Activated naive CD8-positive, alpha-beta T cell treated with anti-CD3 and anti-CD28 coated beads, Interleukin-2, amount 10 ng/mL, durations not matched to agents 7 days and 5 days (primary cell): ENCODE measurements around the gene CBFA2T3. TPM values are rescaled to one million over a fixed set of nuclear protein-coding genes. Genes with fewer than 3 reads are reported as not detected.

Experiments used
- ATAC-seq: fragments of 150-1000 bp; cut with Tn5 transposase; one replicate; pipeline ENCODE4 v1.10.0; 2021; ENCODE audit warnings: low read depth, moderate library complexity
- POLR2A ChIA-PET: fragments of 350-600 bp; sonication (Branson Sonifier 250); formaldehyde crosslinking; loops from one replicate; lab custom pipeline; 2021; ENCODE audit warnings: antibody characterized with exemption; lab: Charles Lee
- DNase-seq: peaks from one replicate; pipeline ENCODE4 v3.0.0; 2021
- H3K27ac Mint-ChIP-seq: one replicate; pipeline ENCODE4 v1.8.0; 2022; ENCODE audit warnings: mild to moderate bottlenecking, mixed read lengths
- H3K27me3 Mint-ChIP-seq: one replicate; pipeline ENCODE4 v1.8.0; 2022; ENCODE audit warnings: mild to moderate bottlenecking, moderate library complexity, mixed read lengths
- H3K36me3 Mint-ChIP-seq: one replicate; pipeline ENCODE4 v1.8.0; 2021; ENCODE audit warnings: mild to moderate bottlenecking, mixed read lengths
- H3K4me1 Mint-ChIP-seq: one replicate; pipeline ENCODE4 v1.8.0; 2021; ENCODE audit warnings: mixed read lengths
- H3K4me3 Mint-ChIP-seq: one replicate; pipeline ENCODE4 v1.8.0; 2022; ENCODE audit warnings: mild to moderate bottlenecking, moderate library complexity, mixed read lengths
- H3K9me3 Mint-ChIP-seq: one replicate; pipeline ENCODE4 v1.8.0; 2021; ENCODE audit warnings: mixed read lengths
- total RNA-seq, 2 experiments: library from RNA; stranded (reverse); gene quantifications; one replicate each; pipeline ENCODE4 v1.2.3, GENCODE V29; 2021

The CBFA2T3 gene
- total RNA-seq, 2 experiments from 2014 or later: 0.08 to 0.26 TPM

GRCh38 chr16:88913001-88913612 is 63.9 kb downstream of the CBFA2T3 start:
- no peak for ATAC-seq
- H3K27me3 Mint-ChIP-seq: no peaks in the 10 kb centered on the region

GRCh38 chr16:88912556-88912955 is 64.5 kb downstream of the CBFA2T3 start:
- POLR2A ChIA-PET: no interaction called here
- Mint-ChIP-seq H3K27ac (no peak overlapping the region), H3K4me3 (no peak overlapping the region)

More at GRCh38 chr16:88913001-88913612, 63.9 kb downstream of the CBFA2T3 start:
- POLR2A ChIA-PET: no interaction called here
- Mint-ChIP-seq H3K36me3 (no peaks in the 10 kb centered on the region), H3K4me3 (no peak overlapping the region), H3K27ac (no peak overlapping the region), H3K4me1 (no peaks in the 10 kb centered on the region), H3K9me3 (peaks cover 2% of the 10 kb centered on the region)
- DNase-seq: no peak

GRCh38 chr16:88911946-88912310 is 65.1 kb downstream of the CBFA2T3 start:
- no peak for DNase-seq
- Mint-ChIP-seq H3K27ac (no peak overlapping the region), H3K9me3 (peaks cover 2% of the 10 kb centered on the region), H3K4me1 (no peaks in the 10 kb centered on the region), H3K27me3 (no peaks in the 10 kb centered on the region), H3K36me3 (no peaks in the 10 kb centered on the region), H3K4me3 (no peak overlapping the region)
- no peak for ATAC-seq
- POLR2A ChIA-PET: no interaction called here

More at GRCh38 chr16:88912556-88912955, 64.5 kb downstream of the CBFA2T3 start:
- H3K4me1 Mint-ChIP-seq: no peaks in the 10 kb centered on the region
- H3K9me3 Mint-ChIP-seq: peaks cover 2% of the 10 kb centered on the region
- H3K27me3 Mint-ChIP-seq: no peaks in the 10 kb centered on the region
- no peaks in the 10 kb centered on the region for H3K36me3 Mint-ChIP-seq
- ATAC-seq (no peak), DNase-seq (no peak)

GRCh38 chr16:88911136-88911945 is 65.7 kb downstream of the CBFA2T3 start:
- Mint-ChIP-seq H3K36me3 (no peaks in the 10 kb centered on the region), H3K27ac (no peak overlapping the region), H3K27me3 (no peaks in the 10 kb centered on the region), H3K4me1 (no peaks in the 10 kb centered on the region), H3K4me3 (no peak overlapping the region), H3K9me3 (peaks cover 2% of the 10 kb centered on the region)
- ATAC-seq (no peak), DNase-seq (no peak)
- POLR2A ChIA-PET: no interaction called here

- no peak for ATAC-seq
- no peak for DNase-seq
- Mint-ChIP-seq H3K27me3 (no peaks in the 10 kb centered on the region), H3K36me3 (no peaks in the 10 kb centered on the region), H3K4me1 (no peaks in the 10 kb centered on the region), H3K4me3 (no peak overlapping the region), H3K9me3 (peaks cover 2% of the 10 kb centered on the region), H3K27ac (no peak overlapping the region)
- POLR2A ChIA-PET: no interaction called here
Measured at GRCh38 chr16:88910284-88911135, 66.5 kb downstream of the CBFA2T3 start.

- no peak for ATAC-seq
- no peaks in the 10 kb centered on the region for H3K27me3 Mint-ChIP-seq
Measured at GRCh38 chr16:88909431-88910210, 67.4 kb downstream of the CBFA2T3 start.

GRCh38 chr16:88908307-88908706 is 68.7 kb downstream of the CBFA2T3 start:
- no peak overlapping the region for H3K27ac Mint-ChIP-seq
- POLR2A ChIA-PET: no interaction called here
- H3K27me3 Mint-ChIP-seq: no peaks in the 10 kb centered on the region
- H3K36me3 Mint-ChIP-seq: no peaks in the 10 kb centered on the region
- H3K4me1 Mint-ChIP-seq: peaks cover 2% of the 10 kb centered on the region
- no peak overlapping the region for H3K4me3 Mint-ChIP-seq
- no peak for DNase-seq
- ATAC-seq: no peak
- H3K9me3 Mint-ChIP-seq: no peaks in the 10 kb centered on the region

More at GRCh38 chr16:88909431-88910210, 67.4 kb downstream of the CBFA2T3 start:
- no peak for DNase-seq
- Mint-ChIP-seq H3K4me3 (no peak overlapping the region), H3K36me3 (no peaks in the 10 kb centered on the region), H3K27ac (no peak overlapping the region), H3K9me3 (peaks cover 2% of the 10 kb centered on the region), H3K4me1 (peaks cover 2% of the 10 kb centered on the region)
- POLR2A ChIA-PET: no interaction called here

GRCh38 chr16:88907768-88908167 is 69.2 kb downstream of the CBFA2T3 start:
- no peaks in the 10 kb centered on the region for H3K27me3 Mint-ChIP-seq
- POLR2A ChIA-PET: no interaction called here
- ATAC-seq (no peak), DNase-seq (no peak)
- H3K9me3 Mint-ChIP-seq: no peaks in the 10 kb centered on the region
- H3K36me3 Mint-ChIP-seq: no peaks in the 10 kb centered on the region
- no peak overlapping the region for H3K4me3 Mint-ChIP-seq
- no peak overlapping the region for H3K27ac Mint-ChIP-seq
- H3K4me1 Mint-ChIP-seq: peaks cover 2% of the 10 kb centered on the region

- ATAC-seq (no peak), DNase-seq (no peak)
- no peaks in the 10 kb centered on the region for H3K9me3 Mint-ChIP-seq
- peaks cover 2% of the 10 kb centered on the region for H3K4me1 Mint-ChIP-seq
- H3K27me3 Mint-ChIP-seq: no peaks in the 10 kb centered on the region
- POLR2A ChIA-PET: no interaction called here
- no peak overlapping the region for H3K27ac Mint-ChIP-seq
- H3K4me3 Mint-ChIP-seq: no peak overlapping the region
- H3K36me3 Mint-ChIP-seq: no peaks in the 10 kb centered on the region
Measured at GRCh38 chr16:88906535-88907105, 70.4 kb downstream of the CBFA2T3 start.

- H3K4me3 Mint-ChIP-seq: no peak overlapping the region
- peaks cover 2% of the 10 kb centered on the region for H3K4me1 Mint-ChIP-seq
- no peaks in the 10 kb centered on the region for H3K9me3 Mint-ChIP-seq
- no peak for DNase-seq
- POLR2A ChIA-PET: no interaction called here
- H3K27ac Mint-ChIP-seq: no peak overlapping the region
- no peaks in the 10 kb centered on the region for H3K36me3 Mint-ChIP-seq
- H3K27me3 Mint-ChIP-seq: no peaks in the 10 kb centered on the region
- ATAC-seq: no peak
Measured at GRCh38 chr16:88906020-88906419, 71.0 kb downstream of the CBFA2T3 start.

GRCh38 chr16:88905563-88905962 is 71.4 kb downstream of the CBFA2T3 start:
- Mint-ChIP-seq H3K9me3 (no peaks in the 10 kb centered on the region), H3K4me3 (no peak overlapping the region), H3K27me3 (no peaks in the 10 kb centered on the region), H3K27ac (no peak overlapping the region), H3K4me1 (peaks cover 2% of the 10 kb centered on the region), H3K36me3 (no peaks in the 10 kb centered on the region)
- POLR2A ChIA-PET: no interaction called here
- no peak for ATAC-seq
- DNase-seq: no peak

GRCh38 chr16:88904676-88905365 is 72.2 kb downstream of the CBFA2T3 start:
- Mint-ChIP-seq H3K4me1 (peaks cover 2% of the 10 kb centered on the region), H3K9me3 (no peaks in the 10 kb centered on the region), H3K4me3 (no peak overlapping the region), H3K36me3 (no peaks in the 10 kb centered on the region), H3K27ac (no peak overlapping the region), H3K27me3 (no peaks in the 10 kb centered on the region)
- DNase-seq (no peak), ATAC-seq (no peak)
- POLR2A ChIA-PET: no interaction called here
